22Rv1 (cell line): ENCODE results near the gene ELN.

Source experiments
- ZFX ChIP-seq: fragments of 450-650 bp; IDR thresholded peaks from 2 replicates; pipeline ENCODE4 v1.6.1; 2017; ENCODE audit warnings: antibody characterized with exemption, borderline replicate concordance
- TF ChIP-seq, protein P1 (sequence below): fragments of 450-650 bp; IDR thresholded peaks from 2 replicates; pipeline ENCODE4 v1.5.1; 2017; ENCODE audit warnings: mild to moderate bottlenecking

DNA sequence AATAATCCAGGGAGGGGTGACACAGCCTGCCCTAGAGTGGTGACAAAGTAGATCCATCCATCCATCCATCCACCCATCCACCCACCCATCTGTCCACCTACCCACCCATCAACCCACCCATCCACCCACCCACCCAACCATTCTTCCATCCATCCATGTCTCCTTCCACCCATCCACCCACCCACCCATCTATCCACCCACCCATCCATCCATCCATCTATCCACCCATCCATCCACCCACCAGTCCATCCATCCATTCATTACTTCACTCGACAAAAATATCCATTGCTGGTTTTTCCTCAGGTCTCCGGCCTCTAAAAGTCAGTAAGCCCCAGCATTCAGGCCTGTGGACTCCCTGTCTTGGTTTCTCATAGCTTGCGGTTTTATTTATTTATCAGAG, 43.1 kb downstream of the ELN start:
- TF ChIP-seq, protein P1, sequence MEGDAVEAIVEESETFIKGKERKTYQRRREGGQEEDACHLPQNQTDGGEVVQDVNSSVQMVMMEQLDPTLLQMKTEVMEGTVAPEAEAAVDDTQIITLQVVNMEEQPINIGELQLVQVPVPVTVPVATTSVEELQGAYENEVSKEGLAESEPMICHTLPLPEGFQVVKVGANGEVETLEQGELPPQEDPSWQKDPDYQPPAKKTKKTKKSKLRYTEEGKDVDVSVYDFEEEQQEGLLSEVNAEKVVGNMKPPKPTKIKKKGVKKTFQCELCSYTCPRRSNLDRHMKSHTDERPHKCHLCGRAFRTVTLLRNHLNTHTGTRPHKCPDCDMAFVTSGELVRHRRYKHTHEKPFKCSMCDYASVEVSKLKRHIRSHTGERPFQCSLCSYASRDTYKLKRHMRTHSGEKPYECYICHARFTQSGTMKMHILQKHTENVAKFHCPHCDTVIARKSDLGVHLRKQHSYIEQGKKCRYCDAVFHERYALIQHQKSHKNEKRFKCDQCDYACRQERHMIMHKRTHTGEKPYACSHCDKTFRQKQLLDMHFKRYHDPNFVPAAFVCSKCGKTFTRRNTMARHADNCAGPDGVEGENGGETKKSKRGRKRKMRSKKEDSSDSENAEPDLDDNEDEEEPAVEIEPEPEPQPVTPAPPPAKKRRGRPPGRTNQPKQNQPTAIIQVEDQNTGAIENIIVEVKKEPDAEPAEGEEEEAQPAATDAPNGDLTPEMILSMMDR: no peak
- TF ChIP-seq ZFX: no peak
